Endothelial cell (in vitro differentiated cells): ENCODE results near the gene BOD1L1. TPM values are rescaled to one million over a fixed set of nuclear protein-coding genes. Genes with fewer than 3 reads are reported as not detected.

Source experiments
- DNase-seq: peaks from one replicate; pipeline ENCODE4 v3.0.0; 2021; ENCODE audit warnings: low spot score
- H3K27ac Mint-ChIP-seq: one replicate; pipeline ENCODE4 v1.8.0; 2021; ENCODE audit warnings: mixed read lengths, inconsistent platforms; ENCODE audit not compliant: unreplicated experiment
- H3K27me3 Mint-ChIP-seq: one replicate; pipeline ENCODE4 v1.8.0; 2021; ENCODE audit warnings: mild to moderate bottlenecking, moderate library complexity, mixed read lengths, inconsistent platforms; ENCODE audit not compliant: unreplicated experiment
- H3K36me3 Mint-ChIP-seq: one replicate; pipeline ENCODE4 v1.8.0; 2021; ENCODE audit warnings: mild to moderate bottlenecking, low read depth, mixed read lengths, inconsistent platforms; ENCODE audit not compliant: unreplicated experiment
- H3K4me1 Mint-ChIP-seq: one replicate; pipeline ENCODE4 v1.8.0; 2021; ENCODE audit warnings: mild to moderate bottlenecking, mixed read lengths, inconsistent platforms; ENCODE audit not compliant: unreplicated experiment
- H3K4me3 Mint-ChIP-seq: one replicate; pipeline ENCODE4 v1.8.0; 2021; ENCODE audit warnings: mild to moderate bottlenecking, mixed read lengths, inconsistent platforms; ENCODE audit not compliant: unreplicated experiment
- H3K9me3 Mint-ChIP-seq: one replicate; pipeline ENCODE4 v1.8.0; 2021; ENCODE audit warnings: mixed read lengths, inconsistent platforms; ENCODE audit not compliant: unreplicated experiment
- total RNA-seq: library from RNA; stranded (reverse); fragmentation: NEBNext Ultra II Directional; extraction: Animal tissue kit (Norgen Biotek cat#: 25700); gene quantifications from one replicate; pipeline ENCODE4 v1.2.1, GENCODE V29; 2021; ENCODE audit not compliant: unreplicated experiment
- TF ChIP-seq, protein P1 (sequence below): fragments of 200-600 bp; sonication (generic); IDR thresholded peaks from one replicate; pipeline ENCODE4 v1.5.0; 2021; ENCODE audit warnings: antibody characterized with exemption; ENCODE audit not compliant: unreplicated experiment

BOD1L1 gene
- total RNA-seq, 1 donor from 2014 or later: 49.7 TPM

- Mint-ChIP-seq H3K36me3 (no peaks in the 10 kb centered on the region), H3K27ac (no peak overlapping the region), H3K9me3 (no peaks in the 10 kb centered on the region), H3K4me3 (no peak overlapping the region), H3K4me1 (peaks cover under 1% of the 10 kb centered on the region), H3K27me3 (peaks cover 2% of the 10 kb centered on the region)
- TF ChIP-seq, protein P1, sequence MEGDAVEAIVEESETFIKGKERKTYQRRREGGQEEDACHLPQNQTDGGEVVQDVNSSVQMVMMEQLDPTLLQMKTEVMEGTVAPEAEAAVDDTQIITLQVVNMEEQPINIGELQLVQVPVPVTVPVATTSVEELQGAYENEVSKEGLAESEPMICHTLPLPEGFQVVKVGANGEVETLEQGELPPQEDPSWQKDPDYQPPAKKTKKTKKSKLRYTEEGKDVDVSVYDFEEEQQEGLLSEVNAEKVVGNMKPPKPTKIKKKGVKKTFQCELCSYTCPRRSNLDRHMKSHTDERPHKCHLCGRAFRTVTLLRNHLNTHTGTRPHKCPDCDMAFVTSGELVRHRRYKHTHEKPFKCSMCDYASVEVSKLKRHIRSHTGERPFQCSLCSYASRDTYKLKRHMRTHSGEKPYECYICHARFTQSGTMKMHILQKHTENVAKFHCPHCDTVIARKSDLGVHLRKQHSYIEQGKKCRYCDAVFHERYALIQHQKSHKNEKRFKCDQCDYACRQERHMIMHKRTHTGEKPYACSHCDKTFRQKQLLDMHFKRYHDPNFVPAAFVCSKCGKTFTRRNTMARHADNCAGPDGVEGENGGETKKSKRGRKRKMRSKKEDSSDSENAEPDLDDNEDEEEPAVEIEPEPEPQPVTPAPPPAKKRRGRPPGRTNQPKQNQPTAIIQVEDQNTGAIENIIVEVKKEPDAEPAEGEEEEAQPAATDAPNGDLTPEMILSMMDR: no peak
- DNase-seq: no peak
Measured at GRCh38 chr4:13653766-13654161, 26.2 kb upstream of the BOD1L1 start.

GRCh38 chr4:13647031-13647430 lies 19.5 kb upstream of the BOD1L1 start:
- Mint-ChIP-seq H3K27me3 (peaks cover 3% of the 10 kb centered on the region), H3K9me3 (no peaks in the 10 kb centered on the region), H3K27ac (no peak overlapping the region), H3K36me3 (no peaks in the 10 kb centered on the region), H3K4me1 (no peaks in the 10 kb centered on the region), H3K4me3 (no peak overlapping the region)
- no peak for DNase-seq
- TF ChIP-seq, protein P1: no peak

DNA sequence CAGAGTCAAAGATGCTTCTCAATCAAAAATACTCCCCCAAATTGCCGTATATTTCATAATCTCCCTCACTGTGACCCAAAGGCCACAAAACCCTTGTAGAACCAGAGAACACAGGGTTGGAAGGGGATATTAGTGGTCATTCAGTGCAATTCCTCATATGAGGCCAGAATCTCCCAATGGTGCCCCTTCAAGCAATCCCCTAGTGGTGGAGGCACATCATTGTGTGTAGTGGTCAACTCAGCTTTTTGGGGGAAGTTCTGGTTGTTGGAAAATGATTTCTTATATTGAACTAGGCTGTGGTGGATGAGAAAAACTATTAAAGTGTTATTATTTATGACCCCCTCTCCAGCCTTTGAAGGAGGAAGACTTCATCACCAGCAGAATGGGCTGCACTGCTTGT lies 17.6 kb upstream of the BOD1L1 start:
- no peak overlapping the region for H3K4me3 Mint-ChIP-seq
- TF ChIP-seq, protein P1: no peak
- no peaks in the 10 kb centered on the region for H3K9me3 Mint-ChIP-seq
- no peak for DNase-seq
- H3K27ac Mint-ChIP-seq: no peak overlapping the region
- H3K27me3 Mint-ChIP-seq: peaks cover 4% of the 10 kb centered on the region
- no peaks in the 10 kb centered on the region for H3K36me3 Mint-ChIP-seq
- no peaks in the 10 kb centered on the region for H3K4me1 Mint-ChIP-seq

- H3K9me3 Mint-ChIP-seq: no peaks in the 10 kb centered on the region
- H3K4me3 Mint-ChIP-seq: no peak overlapping the region
- DNase-seq: no peak
- no peaks in the 10 kb centered on the region for H3K36me3 Mint-ChIP-seq
- peaks cover 1% of the 10 kb centered on the region for H3K27me3 Mint-ChIP-seq
- TF ChIP-seq, protein P1: no peak
- H3K27ac Mint-ChIP-seq: no peak overlapping the region
- no peaks in the 10 kb centered on the region for H3K4me1 Mint-ChIP-seq
Measured at GRCh38 chr4:13642170-13642950, 14.8 kb upstream of the BOD1L1 start.

- Mint-ChIP-seq H3K27ac (no peak overlapping the region), H3K4me1 (no peaks in the 10 kb centered on the region), H3K4me3 (no peak overlapping the region), H3K27me3 (peaks cover 1% of the 10 kb centered on the region), H3K36me3 (no peaks in the 10 kb centered on the region), H3K9me3 (no peaks in the 10 kb centered on the region)
- TF ChIP-seq, protein P1: no peak
- no peak for DNase-seq
Measured at GRCh38 chr4:13641084-13641483, 13.6 kb upstream of the BOD1L1 start.
